Thymus (tissue), 11 donors: ENCODE measurements around the gene PPP1R3E. TPM values are rescaled to one million over a fixed set of nuclear protein-coding genes. Genes with fewer than 3 reads are reported as not detected.

Experiments
- DNase-seq, 9 donors: peaks; one replicate each; pipeline ENCODE4 v3.0.0-alpha.2; 2013; ENCODE audit warnings: low spot score in 9 of 9, low read depth in 6 of 9, missing footprints in 1 of 9
- H3K27ac ChIP-seq, 2 donors: one replicate each; pipeline ENCODE4 v1.5.1; 2013; ENCODE audit warnings: control low read depth in 1 of 2, low read depth in 1 of 2, low read length in 1 of 2, mild to moderate bottlenecking in 1 of 2, moderate library complexity in 1 of 2
- H3K27me3 ChIP-seq, 2 donors: one replicate each; pipeline ENCODE4 v1.5.1; 2013; ENCODE audit warnings: low read length in 1 of 2; ENCODE audit not compliant: control insufficient read depth in 2 of 2, insufficient read depth in 1 of 2
- H3K36me3 ChIP-seq, 2 donors: one replicate each; pipeline ENCODE4 v1.5.1; 2013; ENCODE audit warnings: low read length in 1 of 2, mild to moderate bottlenecking in 1 of 2, moderate library complexity in 1 of 2; ENCODE audit not compliant: control insufficient read depth in 2 of 2, insufficient read depth in 2 of 2
- H3K4me1 ChIP-seq, 2 donors: one replicate each; pipeline ENCODE4 v1.5.1; 2013; ENCODE audit warnings: low read length in 2 of 2; ENCODE audit not compliant: control insufficient read depth in 2 of 2, insufficient read depth in 2 of 2
- H3K4me3 ChIP-seq, 2 donors: one replicate each; pipeline ENCODE4 v1.5.1; 2013; ENCODE audit warnings: low read length in 2 of 2, control low read depth in 1 of 2, mild to moderate bottlenecking in 1 of 2
- H3K9me3 ChIP-seq, 2 donors: one replicate each; pipeline ENCODE4 v1.5.1; 2013; ENCODE audit warnings: low read length in 1 of 2, mild to moderate bottlenecking in 1 of 2; ENCODE audit not compliant: control insufficient read depth in 2 of 2, insufficient read depth in 1 of 2
- WGBS: extraction: QIAGEN DNeasy Blood & Tissue Kit; methylation state at CpG from one replicate; pipeline ENCODE4 v1.1.7; 2013; 5-methylcytosine and 5-hydroxymethylcytosine counted together
- polyA plus RNA-seq: library from polyadenylated mRNA; stranded (reverse); fragments of 200-250 nt; gene quantifications from one replicate; pipeline ENCODE4 v1.2.3, GENCODE V29; 2013
- total RNA-seq: library from RNA; stranded (reverse); fragments of 120-200 nt; gene quantifications from one replicate; pipeline ENCODE4 v1.2.4, GENCODE V29; 2013
- donor health status: healthy.

The PPP1R3E gene
- total and polyA plus RNA-seq, 2 donors = 6.6 to 43.1 TPM

- WGBS = 99% methylated on average over 2 of the region's 2 CpGs
- DNase-seq = no peak
- no peaks in the 10 kb centered on the region for H3K27me3 ChIP-seq
- no peak overlapping the region for H3K27ac ChIP-seq
- H3K4me1 ChIP-seq = peaks cover 10 to 17% of the 10 kb centered on the region in 2 donors
- no peak overlapping the region for H3K4me3 ChIP-seq
- peaks cover 29 to 31% of the 10 kb centered on the region in 2 donors for H3K36me3 ChIP-seq
- peaks cover 0 to 5% of the 10 kb centered on the region in 2 donors for H3K9me3 ChIP-seq
Measured at GRCh38 chr14:23324455-23324846, 21.8 kb upstream of the PPP1R3E start.

DNA sequence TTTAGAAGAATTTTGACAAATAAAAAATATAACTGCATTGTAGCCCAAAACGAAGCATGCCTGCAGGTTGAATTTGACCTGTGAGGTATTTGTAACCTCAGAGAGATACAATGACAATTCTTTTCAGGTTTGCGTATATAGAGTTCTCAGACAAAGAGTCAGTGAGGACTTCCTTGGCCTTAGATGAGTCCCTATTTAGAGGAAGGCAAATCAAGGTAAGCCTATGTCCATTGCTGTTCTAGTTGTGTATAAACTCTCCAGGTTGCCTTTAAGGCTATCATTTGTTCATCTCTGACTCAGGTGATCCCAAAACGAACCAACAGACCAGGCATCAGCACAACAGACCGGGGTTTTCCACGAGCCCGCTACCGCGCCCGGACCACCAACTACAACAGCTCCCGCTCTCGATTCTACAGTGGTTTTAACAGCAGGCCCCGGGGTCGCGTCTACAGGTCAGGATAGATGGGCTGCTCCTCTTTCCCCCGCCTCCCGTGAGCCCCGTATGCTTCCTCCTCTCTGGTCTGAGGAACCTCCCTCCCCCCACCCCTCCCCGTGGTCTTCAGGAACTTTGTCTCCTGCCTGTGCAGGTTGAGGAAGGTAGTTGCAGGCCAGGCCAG is 21.3 kb upstream of the PPP1R3E start:
- WGBS = 96% methylated on average over 18 of the region's 18 CpGs
- H3K36me3 ChIP-seq = peaks cover 29 to 31% of the 10 kb centered on the region in 2 donors
- no peak overlapping the region for H3K4me3 ChIP-seq
- H3K27ac ChIP-seq = no peak overlapping the region
- no peaks in the 10 kb centered on the region for H3K27me3 ChIP-seq
- H3K9me3 ChIP-seq = peaks cover 0 to 5% of the 10 kb centered on the region in 2 donors
- no peak for DNase-seq
- peaks cover 10 to 17% of the 10 kb centered on the region in 2 donors for H3K4me1 ChIP-seq

DNA sequence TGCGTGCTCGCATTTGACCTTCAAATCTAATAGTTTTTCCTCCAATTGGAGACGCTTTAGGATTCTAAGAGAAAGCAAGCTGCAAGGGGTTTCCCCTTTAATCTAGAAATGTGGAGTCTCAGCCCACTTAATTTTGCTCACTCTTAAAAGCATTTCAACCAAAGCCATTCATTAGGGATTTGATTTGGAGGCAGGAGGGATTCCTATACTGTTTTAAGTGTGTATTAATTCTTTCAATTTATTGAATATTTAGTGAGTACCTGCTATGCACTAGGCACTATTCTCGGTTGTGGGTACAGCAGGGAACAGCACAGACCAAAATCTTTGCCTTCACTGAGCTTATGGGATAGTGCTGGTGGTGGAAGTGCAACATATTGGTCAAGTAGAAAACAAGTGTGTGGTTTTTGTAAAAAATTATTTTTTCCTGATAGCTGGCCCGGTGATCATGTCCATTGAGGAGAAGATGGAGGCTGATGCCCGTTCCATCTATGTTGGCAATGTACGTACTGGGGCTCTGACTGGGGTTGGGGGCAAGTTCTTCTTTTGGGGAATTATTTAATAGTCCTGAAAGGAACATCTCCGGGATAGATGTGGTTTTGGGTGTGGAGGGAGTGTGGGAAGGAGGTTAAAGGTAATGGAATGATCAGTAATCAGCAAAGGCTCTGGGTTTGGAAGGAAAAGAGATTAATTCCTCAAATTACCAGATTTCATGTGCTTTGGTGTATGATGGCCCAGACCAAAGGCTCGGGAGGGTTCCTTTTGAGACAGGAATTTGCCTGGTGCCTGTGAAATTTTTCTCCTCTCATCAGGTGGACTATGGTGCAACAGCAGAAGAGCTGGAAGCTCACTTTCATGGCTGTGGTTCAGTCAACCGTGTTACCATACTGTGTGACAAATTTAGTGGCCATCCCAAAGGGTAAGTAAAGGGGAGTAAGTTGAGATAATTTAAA is 20.2 kb upstream of the PPP1R3E start:
- Histone ChIP-seq H3K4me1 (peaks cover 10 to 17% of the 10 kb centered on the region in 2 donors), H3K27ac (peak overlapping the region in 1 of 2 donors; percentile 59), H3K9me3 (peaks cover 0 to 5% of the 10 kb centered on the region in 2 donors), H3K4me3 (peak overlapping the region; percentile 85 to 96), H3K36me3 (peaks cover 29 to 31% of the 10 kb centered on the region in 2 donors), H3K27me3 (no peaks in the 10 kb centered on the region)
- DNase-seq = no peak
- WGBS = 72% methylated on average over 10 of the region's 10 CpGs

GRCh38 chr14:23321572-23322547 is 19.2 kb upstream of the PPP1R3E start:
- Histone ChIP-seq H3K4me1 (peaks cover 10 to 17% of the 10 kb centered on the region in 2 donors), H3K4me3 (peak overlapping the region; percentile 85 to 96), H3K9me3 (peaks cover 0 to 5% of the 10 kb centered on the region in 2 donors), H3K27me3 (no peaks in the 10 kb centered on the region), H3K27ac (peak overlapping the region; percentile 59 to 93), H3K36me3 (peaks cover 29 to 31% of the 10 kb centered on the region in 2 donors)
- peak in 4 of 9 donors; percentile 19 to 64 (median 28) for DNase-seq
- WGBS = 1% methylated on average over 64 of the region's 64 CpGs

DNA sequence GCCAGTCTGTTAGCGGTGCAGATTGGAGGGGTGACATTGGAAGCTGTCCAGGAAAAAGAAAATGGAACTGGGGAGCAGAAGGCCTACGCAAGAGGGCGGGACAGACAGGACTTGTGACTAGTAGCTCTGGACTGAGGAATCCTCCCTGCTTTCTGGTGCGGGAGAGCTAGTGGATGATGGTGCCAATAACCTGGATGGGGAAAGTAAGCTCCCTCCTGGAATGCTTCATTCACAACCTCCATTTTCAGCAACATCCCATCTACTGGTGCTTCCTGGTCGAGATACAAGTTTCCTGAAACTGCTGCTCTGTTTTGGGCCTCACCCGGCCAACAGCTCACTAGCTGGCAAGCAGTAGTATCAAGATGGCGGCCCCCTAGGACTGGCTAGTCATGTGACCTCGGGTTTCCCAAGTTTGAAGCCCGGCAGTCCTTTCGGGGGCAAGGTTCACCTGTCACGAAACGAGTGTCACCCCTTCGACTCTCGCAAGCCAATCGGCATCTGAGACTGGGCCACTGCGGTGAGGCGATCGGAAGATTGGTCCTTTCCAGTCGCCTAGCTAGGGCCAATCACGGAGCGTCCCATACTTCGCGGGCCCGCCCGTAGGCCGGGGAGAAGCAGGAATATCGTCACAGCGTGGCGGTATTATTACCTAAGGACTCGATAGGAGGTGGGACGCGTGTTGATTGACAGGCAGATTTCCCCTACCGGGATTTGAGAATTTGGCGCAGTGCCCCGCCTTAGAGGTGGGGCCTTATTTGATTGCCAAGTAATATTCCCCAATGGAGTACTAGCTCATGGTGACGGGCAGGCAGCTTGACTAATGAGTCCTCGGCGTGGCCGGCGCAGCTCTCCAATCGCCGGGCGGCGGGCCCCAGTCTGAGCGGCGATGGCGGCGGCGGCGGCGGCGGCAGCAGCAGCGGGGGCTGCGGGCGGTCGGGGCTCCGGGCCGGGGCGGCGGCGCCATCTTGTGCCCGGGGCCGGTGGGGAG is 18.2 kb upstream of the PPP1R3E start, which contains the start of gene PABPN1:
TSS of gene PABPN1 (plus strand) at position 874 of the 988 bp plus-strand sequence. CDS start at position 887, 13 bp downstream.
- peak within 1 kb of the TSS; percentile 93 to 94 for H3K27ac ChIP-seq
- peaks cover 24 to 29% of the 10 kb centered on the region in 2 donors for H3K36me3 ChIP-seq
- WGBS = 3% methylated on average over 63 of the region's 63 CpGs
- peaks cover 0 to 5% of the 10 kb centered on the region in 2 donors for H3K9me3 ChIP-seq
- peaks cover 10 to 17% of the 10 kb centered on the region in 2 donors for H3K4me1 ChIP-seq
- H3K4me3 ChIP-seq = peak within 1 kb of the TSS; percentile 85 to 96
- peak; percentile 96 to 100 (median 99) for DNase-seq
- H3K27me3 ChIP-seq = no peaks in the 10 kb centered on the region

- H3K27ac ChIP-seq = peak overlapping the region; percentile 93 to 94
- H3K9me3 ChIP-seq = peaks cover 0 to 5% of the 10 kb centered on the region in 2 donors
- no peaks in the 10 kb centered on the region for H3K27me3 ChIP-seq
- 67% methylated on average over 17 of the region's 17 CpGs for WGBS
- DNase-seq = no peak
- peak overlapping the region; percentile 49 to 96 for H3K4me3 ChIP-seq
- peaks cover 10 to 17% of the 10 kb centered on the region in 2 donors for H3K4me1 ChIP-seq
- peaks cover 16 to 23% of the 10 kb centered on the region in 2 donors for H3K36me3 ChIP-seq
Measured at GRCh38 chr14:23319746-23320583, 17.3 kb upstream of the PPP1R3E start.

- 97% methylated on average over 5 of the region's 5 CpGs for WGBS
- no peaks in the 10 kb centered on the region for H3K27me3 ChIP-seq
- no peak for DNase-seq
- H3K27ac ChIP-seq = no peak overlapping the region
- peaks cover 0 to 5% of the 10 kb centered on the region in 2 donors for H3K9me3 ChIP-seq
- no peak overlapping the region for H3K4me3 ChIP-seq
- no peaks in the 10 kb centered on the region for H3K36me3 ChIP-seq
- H3K4me1 ChIP-seq = peaks cover 3 to 9% of the 10 kb centered on the region in 2 donors
Measured at GRCh38 chr14:23316300-23316699, 13.6 kb upstream of the PPP1R3E start.
